Measurements from ENCODE around the gene ATP2C2.

DNA sequence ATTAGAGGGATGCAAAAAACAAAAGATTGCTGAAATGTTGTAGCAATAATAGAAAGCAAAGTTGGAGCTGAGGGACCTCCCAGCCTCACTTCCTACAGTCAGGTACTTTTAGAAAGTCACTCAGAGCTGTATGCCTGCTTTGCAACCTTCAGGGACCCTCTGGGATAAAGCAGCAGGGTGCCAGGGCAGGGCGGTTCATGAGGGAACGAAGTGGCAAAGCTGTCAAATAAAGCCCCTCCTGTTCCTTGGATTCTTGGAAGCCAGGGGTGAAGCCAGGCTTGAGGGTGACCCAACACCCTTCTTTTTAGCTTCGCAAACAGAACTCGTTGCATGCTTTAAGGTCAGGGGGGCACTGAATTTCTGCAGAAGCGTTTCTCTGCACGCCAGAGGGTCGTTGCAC lies 767 bp downstream of the ATP2C2 start:
- TF ChIP-seq, protein P1, sequence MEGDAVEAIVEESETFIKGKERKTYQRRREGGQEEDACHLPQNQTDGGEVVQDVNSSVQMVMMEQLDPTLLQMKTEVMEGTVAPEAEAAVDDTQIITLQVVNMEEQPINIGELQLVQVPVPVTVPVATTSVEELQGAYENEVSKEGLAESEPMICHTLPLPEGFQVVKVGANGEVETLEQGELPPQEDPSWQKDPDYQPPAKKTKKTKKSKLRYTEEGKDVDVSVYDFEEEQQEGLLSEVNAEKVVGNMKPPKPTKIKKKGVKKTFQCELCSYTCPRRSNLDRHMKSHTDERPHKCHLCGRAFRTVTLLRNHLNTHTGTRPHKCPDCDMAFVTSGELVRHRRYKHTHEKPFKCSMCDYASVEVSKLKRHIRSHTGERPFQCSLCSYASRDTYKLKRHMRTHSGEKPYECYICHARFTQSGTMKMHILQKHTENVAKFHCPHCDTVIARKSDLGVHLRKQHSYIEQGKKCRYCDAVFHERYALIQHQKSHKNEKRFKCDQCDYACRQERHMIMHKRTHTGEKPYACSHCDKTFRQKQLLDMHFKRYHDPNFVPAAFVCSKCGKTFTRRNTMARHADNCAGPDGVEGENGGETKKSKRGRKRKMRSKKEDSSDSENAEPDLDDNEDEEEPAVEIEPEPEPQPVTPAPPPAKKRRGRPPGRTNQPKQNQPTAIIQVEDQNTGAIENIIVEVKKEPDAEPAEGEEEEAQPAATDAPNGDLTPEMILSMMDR (IDR thresholded peaks at IDR 0.05), result no peak
- no peak for TF ChIP-seq POLR2A (IDR thresholded peaks at IDR 0.05)
- no peak for TF ChIP-seq EP300 (IDR thresholded peaks at IDR 0.05; ENCODE audit: low read depth)
